Activated T-cell treated with anti-CD3 and anti-CD28 coated beads, Interleukin-2, amount 50 U/mL, for 4 hours (primary cell): ENCODE measurements around the gene PRAMEF14. TPM values are rescaled to one million over a fixed set of nuclear protein-coding genes. Genes with fewer than 3 reads are reported as not detected.
"Not testable (repeated sequence)": the region's sequence is repeated elsewhere in the genome, so short reads cannot be mapped to it uniquely, and the experiment has no call there.

Experiments
- ATAC-seq, 2 donors: fragments of 200-7000 bp; cut with Tn5 transposase; one replicate each; pipeline ENCODE4 v1.10.0; 2021
- DNase-seq: peaks from one replicate; pipeline ENCODE4 v3.0.0-alpha.2; 2020
- H3K27me3 Mint-ChIP-seq: one replicate; pipeline ENCODE4 v1.8.0; 2021; ENCODE audit warnings: low read depth, mixed read lengths
- H3K36me3 Mint-ChIP-seq: one replicate; pipeline ENCODE4 v1.8.0; 2022; ENCODE audit warnings: mixed read lengths; ENCODE audit not compliant: insufficient read depth
- H3K4me1 Mint-ChIP-seq: one replicate; pipeline ENCODE4 v1.8.0; 2021; ENCODE audit warnings: low read depth, mixed read lengths
- H3K4me3 Mint-ChIP-seq: one replicate; pipeline ENCODE4 v1.8.0; 2021; ENCODE audit warnings: mild to moderate bottlenecking, moderate library complexity, mixed read lengths
- H3K9me3 Mint-ChIP-seq: one replicate; pipeline ENCODE4 v1.8.0; 2021; ENCODE audit warnings: mixed read lengths
- total RNA-seq, 3 donors: library from RNA; stranded (reverse); gene quantifications; one replicate each; pipeline ENCODE4 v1.2.1, GENCODE V29; 2021

PRAMEF14 gene, protein sequence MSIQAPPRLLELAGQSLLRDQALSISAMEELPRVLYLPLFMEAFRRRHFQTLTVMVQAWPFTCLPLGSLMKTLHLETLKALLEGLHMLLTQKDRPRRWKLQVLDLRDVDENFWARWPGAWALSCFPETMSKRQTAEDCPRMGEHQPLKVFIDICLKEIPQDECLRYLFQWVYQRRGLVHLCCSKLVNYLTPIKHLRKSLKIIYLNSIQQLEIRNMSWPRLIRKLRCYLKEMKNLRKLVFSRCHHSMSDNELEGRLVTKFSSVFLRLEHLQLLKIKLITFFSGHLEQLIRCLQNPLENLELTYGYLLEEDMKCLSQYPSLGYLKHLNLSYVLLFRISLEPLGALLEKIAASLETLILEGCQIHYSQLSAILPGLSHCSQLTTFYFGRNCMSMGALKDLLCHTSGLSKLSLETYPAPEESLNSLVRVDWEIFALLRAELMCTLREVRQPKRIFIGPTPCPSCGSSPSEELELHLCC
- not detected for total RNA-seq

DNA sequence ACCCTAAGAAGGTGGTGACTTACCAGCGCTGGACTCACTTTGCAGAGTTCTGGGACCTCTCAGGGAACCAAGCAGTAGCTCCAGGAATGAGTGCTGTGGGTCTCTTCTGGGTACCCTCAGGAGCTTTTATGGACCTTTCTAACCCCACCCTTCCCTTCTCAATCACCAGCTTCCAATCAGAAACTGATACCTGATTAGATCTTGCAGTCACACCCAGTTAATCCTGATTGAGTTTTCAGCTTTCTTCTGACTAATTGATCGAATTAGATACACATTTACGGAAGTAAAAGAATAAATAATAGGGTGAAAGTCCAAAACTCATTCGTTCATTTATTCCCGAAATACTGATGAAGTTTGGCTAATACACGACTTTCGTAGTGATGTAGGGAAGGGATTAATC lies at the start of gene PRAMEF14:
PRAMEF14 (minus strand) TSS at position 101 of the 400 bp plus-strand sequence. CDS start 1,820 bp downstream, outside the sequence.
- H3K4me1 Mint-ChIP-seq, H3K9me3 Mint-ChIP-seq, H3K4me3 Mint-ChIP-seq, H3K36me3 Mint-ChIP-seq, H3K27me3 Mint-ChIP-seq, DNase-seq, ATAC-seq: not testable (repeated sequence)

GRCh38 chr1:13395311-13395710 lies 48.4 kb upstream of the PRAMEF14 start:
- not testable (repeated sequence) for DNase-seq, H3K4me3 Mint-ChIP-seq, ATAC-seq, H3K36me3 Mint-ChIP-seq, H3K27me3 Mint-ChIP-seq, H3K4me1 Mint-ChIP-seq, H3K9me3 Mint-ChIP-seq

DNA sequence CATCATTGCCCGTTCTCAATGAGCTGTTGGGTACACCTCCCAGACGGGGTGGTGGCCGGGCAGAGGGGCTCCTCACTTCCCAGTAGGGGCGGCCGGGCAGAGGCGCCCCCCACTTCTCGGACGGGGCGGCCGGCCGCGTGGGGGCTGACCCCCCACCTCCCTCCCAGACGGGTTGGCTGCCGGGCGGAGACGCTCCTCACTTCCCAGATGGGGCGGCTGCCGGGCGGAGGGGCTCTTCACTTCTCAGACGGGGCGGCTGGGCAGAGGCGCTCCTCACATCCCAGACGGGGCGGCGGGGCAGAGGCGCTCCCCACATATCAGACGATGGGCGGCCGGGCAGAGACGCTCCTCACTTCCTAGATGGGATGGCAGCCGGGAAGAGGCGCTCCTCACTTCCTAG lies 47.8 kb upstream of the PRAMEF14 start:
- not testable (repeated sequence) for H3K4me1 Mint-ChIP-seq, H3K9me3 Mint-ChIP-seq, ATAC-seq, H3K27me3 Mint-ChIP-seq, H3K36me3 Mint-ChIP-seq, H3K4me3 Mint-ChIP-seq, DNase-seq

- H3K4me3 Mint-ChIP-seq, DNase-seq, H3K27me3 Mint-ChIP-seq, ATAC-seq, H3K9me3 Mint-ChIP-seq, H3K36me3 Mint-ChIP-seq, H3K4me1 Mint-ChIP-seq: not testable (repeated sequence)
Observed at GRCh38 chr1:13393004-13393403, 46.1 kb upstream of the PRAMEF14 start.

DNA sequence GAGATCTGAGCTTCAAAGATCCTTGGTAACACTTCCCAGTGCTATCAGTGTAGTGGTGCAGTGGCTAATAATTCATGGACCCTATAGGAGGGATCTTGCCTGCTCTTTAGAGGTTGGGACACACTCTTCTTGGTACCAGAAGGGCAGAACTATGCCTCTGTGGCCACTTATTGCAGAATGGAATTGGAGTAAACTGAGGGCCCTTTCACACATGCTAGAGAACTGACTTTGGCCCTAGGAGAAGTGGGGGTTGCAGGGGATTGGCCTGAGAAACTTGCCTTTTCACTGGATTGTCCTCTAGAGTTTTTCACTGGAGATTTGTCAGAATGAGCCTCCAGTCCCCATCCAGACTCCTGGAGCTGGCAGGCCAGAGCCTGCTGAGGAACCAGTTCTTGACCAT lies 42.4 kb upstream of the PRAMEF14 start, which contains the start of gene PRAMEF17:
PRAMEF17 (plus strand) TSS at position 301 of the 400 bp plus-strand sequence; CDS start at position 327, 26 bp downstream.
- H3K4me3 Mint-ChIP-seq, H3K27me3 Mint-ChIP-seq, H3K36me3 Mint-ChIP-seq, DNase-seq, H3K9me3 Mint-ChIP-seq, H3K4me1 Mint-ChIP-seq, ATAC-seq: not testable (repeated sequence)

DNA sequence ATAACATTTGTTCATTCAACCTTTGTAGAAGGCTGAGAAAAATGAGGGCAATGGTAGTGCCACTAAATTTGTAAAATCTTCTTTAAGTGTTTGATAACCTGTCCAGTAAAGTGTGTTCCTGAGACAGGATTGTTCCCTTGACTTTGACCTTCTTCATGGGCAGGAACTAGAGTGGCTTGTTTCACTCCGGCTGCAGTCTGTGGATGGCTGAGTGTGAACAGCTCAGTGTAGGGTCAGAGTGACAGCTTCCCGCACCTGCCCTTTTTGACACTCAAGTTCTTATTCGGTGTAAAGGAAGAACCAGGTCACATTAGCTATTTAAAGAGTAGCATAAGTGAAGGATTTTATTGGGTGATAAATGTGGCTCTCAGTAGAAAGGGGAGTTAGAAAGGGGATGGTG lies 33.4 kb upstream of the PRAMEF14 start:
- ATAC-seq, H3K9me3 Mint-ChIP-seq, H3K36me3 Mint-ChIP-seq, DNase-seq, H3K27me3 Mint-ChIP-seq, H3K4me1 Mint-ChIP-seq, H3K4me3 Mint-ChIP-seq: not testable (repeated sequence)

GRCh38 chr1:13378983-13379382 lies 32.0 kb upstream of the PRAMEF14 start:
- not testable (repeated sequence) for H3K9me3 Mint-ChIP-seq, DNase-seq, ATAC-seq, H3K4me3 Mint-ChIP-seq, H3K4me1 Mint-ChIP-seq, H3K27me3 Mint-ChIP-seq, H3K36me3 Mint-ChIP-seq

DNA sequence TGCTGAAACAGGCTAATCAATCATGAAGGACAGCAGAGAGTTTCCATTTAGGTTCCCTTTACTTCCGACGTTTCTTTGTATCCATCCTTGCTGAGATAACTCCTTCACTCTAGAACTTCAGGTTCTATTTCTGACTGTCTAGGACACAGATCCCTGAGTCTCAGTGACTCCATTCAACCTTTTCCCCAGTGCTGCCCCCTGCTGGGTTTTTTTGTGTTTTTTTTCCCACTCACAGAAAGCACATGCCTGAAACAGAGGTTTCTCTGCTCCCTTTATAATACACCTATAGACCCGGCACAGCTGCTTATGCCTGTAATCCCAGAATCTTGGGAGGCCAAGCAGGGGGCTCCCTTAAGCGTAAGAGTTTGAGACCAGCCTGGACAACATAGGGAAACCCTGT lies 21.6 kb upstream of the PRAMEF14 start:
- DNase-seq, H3K9me3 Mint-ChIP-seq, H3K4me1 Mint-ChIP-seq, H3K36me3 Mint-ChIP-seq, H3K4me3 Mint-ChIP-seq, ATAC-seq, H3K27me3 Mint-ChIP-seq: not testable (repeated sequence)

GRCh38 chr1:13366536-13366935 lies 19.6 kb upstream of the PRAMEF14 start:
- DNase-seq, H3K27me3 Mint-ChIP-seq, H3K36me3 Mint-ChIP-seq, H3K4me1 Mint-ChIP-seq, ATAC-seq, H3K9me3 Mint-ChIP-seq, H3K4me3 Mint-ChIP-seq: not testable (repeated sequence)

DNA sequence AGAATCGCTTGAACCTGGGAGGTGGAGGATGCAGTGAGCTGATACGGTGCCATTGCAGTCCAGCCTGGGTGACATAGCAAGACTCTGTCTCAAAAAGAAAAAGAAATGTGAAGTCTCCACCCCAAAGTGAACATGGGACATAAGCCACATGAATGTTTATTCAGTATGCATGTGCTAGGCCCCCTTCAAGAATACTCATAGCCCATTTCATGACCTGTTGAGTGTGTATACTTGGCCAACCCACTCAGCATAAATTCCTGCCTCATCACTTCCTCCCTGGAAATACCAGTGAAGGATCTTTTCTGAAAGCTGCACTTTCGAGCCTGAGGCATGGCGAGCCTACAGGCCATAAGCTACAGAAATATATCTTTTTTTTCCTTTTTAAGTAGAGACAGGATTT lies 18.0 kb upstream of the PRAMEF14 start:
- not testable (repeated sequence) for H3K4me3 Mint-ChIP-seq, H3K4me1 Mint-ChIP-seq, H3K36me3 Mint-ChIP-seq

GRCh38 chr1:13362364-13362763 lies 15.4 kb upstream of the PRAMEF14 start:
- not testable (repeated sequence) for H3K4me1 Mint-ChIP-seq, H3K4me3 Mint-ChIP-seq, H3K9me3 Mint-ChIP-seq

More for the DNA sequence above, 18.0 kb upstream of the PRAMEF14 start:
- ATAC-seq, H3K27me3 Mint-ChIP-seq, DNase-seq, H3K9me3 Mint-ChIP-seq: not testable (repeated sequence)

DNA sequence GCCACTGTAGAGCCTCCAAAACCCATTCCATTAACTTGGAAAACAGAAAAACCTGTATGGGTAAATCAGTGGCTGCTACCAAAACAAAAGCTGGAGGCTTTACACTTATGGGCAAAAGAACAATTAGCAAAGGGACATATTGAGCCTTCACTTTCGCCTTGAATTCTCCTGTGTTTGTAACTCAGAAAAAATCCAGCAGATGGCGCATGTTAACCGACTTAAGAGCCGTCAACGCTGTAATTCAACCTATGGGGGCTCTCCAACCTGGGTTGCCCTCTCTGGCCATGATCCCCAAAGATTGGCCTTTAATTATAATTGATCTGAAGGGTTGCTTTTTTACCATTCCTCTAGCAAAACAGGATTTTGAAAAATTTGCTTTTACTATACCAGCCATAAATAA lies 9.8 kb upstream of the PRAMEF14 start:
- H3K4me1 Mint-ChIP-seq, H3K9me3 Mint-ChIP-seq, DNase-seq, H3K36me3 Mint-ChIP-seq, H3K4me3 Mint-ChIP-seq, H3K27me3 Mint-ChIP-seq, ATAC-seq: not testable (repeated sequence)

More at GRCh38 chr1:13362364-13362763, 15.4 kb upstream of the PRAMEF14 start:
- ATAC-seq, DNase-seq, H3K27me3 Mint-ChIP-seq, H3K36me3 Mint-ChIP-seq: not testable (repeated sequence)

DNA sequence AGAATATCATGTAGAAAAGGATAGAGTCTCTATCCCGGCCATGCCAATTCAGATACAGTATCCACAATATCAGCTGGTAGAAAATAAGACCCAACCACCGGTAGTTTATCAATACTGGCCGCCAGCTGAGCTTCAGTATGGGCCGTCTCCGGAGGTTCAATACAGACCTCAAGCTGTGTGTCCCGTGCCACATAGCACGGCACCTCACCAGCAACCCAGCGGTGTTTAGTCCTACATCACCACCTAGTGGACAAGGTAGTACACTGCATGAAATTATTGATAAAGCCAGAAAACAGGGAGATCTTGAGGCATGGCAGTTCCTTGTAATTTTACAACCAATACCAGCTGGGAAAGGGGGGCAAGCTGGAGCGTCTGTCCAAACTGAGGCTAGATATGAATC lies 7.5 kb upstream of the PRAMEF14 start:
- not testable (repeated sequence) for ATAC-seq, DNase-seq, H3K9me3 Mint-ChIP-seq

GRCh38 chr1:13353476-13353875 lies 6.5 kb upstream of the PRAMEF14 start:
- not testable (repeated sequence) for DNase-seq, H3K27me3 Mint-ChIP-seq, H3K4me3 Mint-ChIP-seq, ATAC-seq, H3K4me1 Mint-ChIP-seq, H3K9me3 Mint-ChIP-seq, H3K36me3 Mint-ChIP-seq

More for the DNA sequence above, 7.5 kb upstream of the PRAMEF14 start:
- H3K4me1 Mint-ChIP-seq, H3K36me3 Mint-ChIP-seq, H3K27me3 Mint-ChIP-seq, H3K4me3 Mint-ChIP-seq: not testable (repeated sequence)

GRCh38 chr1:13342496-13342895 lies 4.4 kb downstream of the PRAMEF14 start:
- H3K36me3 Mint-ChIP-seq, H3K4me3 Mint-ChIP-seq, DNase-seq, H3K27me3 Mint-ChIP-seq, H3K4me1 Mint-ChIP-seq, ATAC-seq, H3K9me3 Mint-ChIP-seq: not testable (repeated sequence)
